T-helper 2 cell treated with Interferon-gamma antibody and Interleukin-4, amounts not matched to agents 5 μg/mL and 100 μg/mL, for 36 hours (primary cell): ENCODE results near the gene JAK3.
"Not testable (repeated sequence)": the region's sequence is repeated elsewhere in the genome, so short reads cannot be mapped to it uniquely, and the experiment has no call there.

Source experiments
- DNase-seq: peaks from one replicate; pipeline ENCODE4 v3.0.0; 2021; ENCODE audit warnings: low spot score
- H3K27ac Mint-ChIP-seq: one replicate; pipeline ENCODE4 v1.8.0; 2021; ENCODE audit warnings: mild to moderate bottlenecking, mixed read lengths
- H3K27me3 Mint-ChIP-seq: one replicate; pipeline ENCODE4 v1.8.0; 2021; ENCODE audit warnings: low read depth, mixed read lengths
- H3K36me3 Mint-ChIP-seq: one replicate; pipeline ENCODE4 v1.8.0; 2021; ENCODE audit warnings: low read depth, mixed read lengths
- H3K4me1 Mint-ChIP-seq: one replicate; pipeline ENCODE4 v1.8.0; 2021; ENCODE audit warnings: low read depth, mixed read lengths
- H3K4me3 Mint-ChIP-seq: one replicate; pipeline ENCODE4 v1.8.0; 2022; ENCODE audit warnings: mild to moderate bottlenecking, moderate library complexity, mixed read lengths
- H3K9me3 Mint-ChIP-seq: one replicate; pipeline ENCODE4 v1.8.0; 2021; ENCODE audit warnings: mixed read lengths

JAK3 gene

GRCh38 chr19:17847538-17848366, at the start of gene JAK3:
Gene JAK3 (minus strand): TSS chr19:17847982. CDS start chr19:17844417, 3,565 bp downstream.
- Mint-ChIP-seq H3K27ac (peak within 1 kb of the TSS; percentile 98), H3K27me3 (no peaks in the 10 kb centered on the region)

DNA sequence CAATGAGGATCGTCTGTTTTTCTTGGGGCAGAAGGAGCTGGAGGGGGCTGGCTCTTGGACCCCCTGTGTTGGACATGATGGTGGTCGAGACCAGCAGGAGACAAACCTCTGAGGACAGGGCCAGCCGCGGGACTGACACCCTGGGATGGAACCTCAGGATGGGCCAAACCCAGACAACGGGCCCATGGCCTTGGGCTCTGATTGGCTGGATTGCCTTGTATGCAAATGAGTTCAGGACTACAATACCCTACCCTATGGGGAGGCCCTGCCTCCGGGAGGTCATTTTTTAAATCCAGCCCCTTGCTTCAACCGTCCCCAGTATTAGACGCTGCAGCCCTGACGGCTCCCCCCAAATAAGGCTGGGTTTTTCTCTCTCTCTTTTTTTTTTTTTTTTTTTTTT, 46.0 kb upstream of the JAK3 start:
- Mint-ChIP-seq H3K36me3 (no peaks in the 10 kb centered on the region), H3K9me3 (no peaks in the 10 kb centered on the region), H3K27me3 (no peaks in the 10 kb centered on the region), H3K27ac (no peak overlapping the region), H3K4me3 (no peak overlapping the region), H3K4me1 (no peaks in the 10 kb centered on the region)
- no peak for DNase-seq

More at GRCh38 chr19:17847538-17848366, at the start of gene JAK3:
- DNase-seq: peak; percentile 90
- H3K4me3 Mint-ChIP-seq: peak within 1 kb of the TSS; percentile 94
- peaks cover 5% of the 10 kb centered on the region for H3K9me3 Mint-ChIP-seq
- peaks cover 36% of the 10 kb centered on the region for H3K36me3 Mint-ChIP-seq
- peaks cover 56% of the 10 kb centered on the region for H3K4me1 Mint-ChIP-seq

- Mint-ChIP-seq H3K36me3 (no peaks in the 10 kb centered on the region), H3K4me1 (no peaks in the 10 kb centered on the region), H3K27ac (no peak overlapping the region), H3K27me3 (no peaks in the 10 kb centered on the region), H3K9me3 (no peaks in the 10 kb centered on the region), H3K4me3 (no peak overlapping the region)
- DNase-seq: no peak
Measured at GRCh38 chr19:17889609-17890214, 41.9 kb upstream of the JAK3 start.

DNA sequence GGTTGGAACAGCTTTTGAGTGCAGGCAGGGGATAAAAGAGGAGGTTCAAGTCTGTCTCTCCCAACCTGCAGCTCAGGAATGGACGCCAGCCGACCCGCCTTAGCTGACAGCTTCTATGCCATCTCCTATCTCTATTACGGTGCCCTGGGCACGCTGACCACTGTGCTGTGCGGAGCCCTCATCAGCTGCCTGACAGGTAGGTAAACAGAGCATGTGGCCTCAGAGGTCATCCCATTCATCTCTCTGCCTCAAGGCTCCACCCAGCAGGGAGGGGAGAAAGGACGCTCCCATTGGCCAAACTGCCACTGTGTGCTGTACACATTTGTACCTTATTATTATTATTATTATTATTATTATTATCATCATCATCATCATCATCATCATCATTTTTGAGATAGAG, 40.5 kb upstream of the JAK3 start:
- DNase-seq: no peak
- Mint-ChIP-seq H3K4me1 (no peaks in the 10 kb centered on the region), H3K4me3 (no peak overlapping the region), H3K27ac (no peak overlapping the region), H3K27me3 (no peaks in the 10 kb centered on the region), H3K9me3 (no peaks in the 10 kb centered on the region), H3K36me3 (no peaks in the 10 kb centered on the region)

- H3K27me3 Mint-ChIP-seq, H3K4me3 Mint-ChIP-seq, DNase-seq: not testable (repeated sequence)
Measured at GRCh38 chr19:17887221-17887620, 39.4 kb upstream of the JAK3 start.

GRCh38 chr19:17886515-17886914, 38.7 kb upstream of the JAK3 start:
- Mint-ChIP-seq H3K4me3 (no peak overlapping the region), H3K27me3 (no peaks in the 10 kb centered on the region), H3K36me3 (no peaks in the 10 kb centered on the region), H3K9me3 (no peaks in the 10 kb centered on the region), H3K4me1 (no peaks in the 10 kb centered on the region), H3K27ac (no peak overlapping the region)
- DNase-seq: no peak

More at GRCh38 chr19:17887221-17887620, 39.4 kb upstream of the JAK3 start:
- H3K27ac Mint-ChIP-seq, H3K9me3 Mint-ChIP-seq, H3K4me1 Mint-ChIP-seq, H3K36me3 Mint-ChIP-seq: not testable (repeated sequence)

DNA sequence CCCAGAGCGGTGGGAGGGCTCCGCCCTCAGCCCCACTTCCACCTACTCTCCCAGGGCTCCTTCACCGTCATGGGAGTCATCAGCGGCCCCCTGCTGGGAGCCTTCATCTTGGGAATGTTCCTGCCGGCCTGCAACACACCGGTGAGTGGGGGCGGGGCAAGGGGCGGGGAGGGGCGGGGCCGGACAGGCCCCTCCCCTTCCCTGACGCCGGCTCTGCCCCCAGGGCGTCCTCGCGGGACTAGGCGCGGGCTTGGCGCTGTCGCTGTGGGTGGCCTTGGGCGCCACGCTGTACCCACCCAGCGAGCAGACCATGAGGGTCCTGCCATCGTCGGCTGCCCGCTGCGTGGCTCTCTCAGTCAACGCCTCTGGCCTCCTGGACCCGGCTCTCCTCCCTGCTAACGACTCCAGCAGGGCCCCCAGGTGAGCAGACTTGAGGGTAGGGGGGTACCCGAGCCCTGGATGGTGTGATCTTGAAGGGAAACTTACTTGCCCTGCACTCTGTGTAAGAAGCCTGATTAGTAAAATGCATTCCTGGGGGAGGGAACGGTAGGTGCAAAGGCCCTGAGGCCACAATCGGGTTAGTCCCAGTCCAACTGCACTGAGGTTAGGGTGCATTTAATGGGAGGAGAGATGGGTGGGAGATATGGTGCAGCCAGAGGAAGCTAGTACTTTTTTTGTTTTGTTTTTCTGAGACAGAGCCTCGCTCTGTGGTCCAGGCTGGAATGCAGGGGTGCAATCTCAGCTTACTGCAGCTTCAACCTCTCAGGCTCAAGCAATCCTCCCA, 36.0 kb upstream of the JAK3 start:
- no peaks in the 10 kb centered on the region for H3K27me3 Mint-ChIP-seq
- H3K36me3 Mint-ChIP-seq: no peaks in the 10 kb centered on the region
- no peak overlapping the region for H3K27ac Mint-ChIP-seq
- no peaks in the 10 kb centered on the region for H3K4me1 Mint-ChIP-seq
- H3K4me3 Mint-ChIP-seq: no peak overlapping the region
- DNase-seq: no peak
- H3K9me3 Mint-ChIP-seq: no peaks in the 10 kb centered on the region

GRCh38 chr19:17881701-17882100, 33.9 kb upstream of the JAK3 start:
- Mint-ChIP-seq H3K4me1 (no peaks in the 10 kb centered on the region), H3K9me3 (no peaks in the 10 kb centered on the region), H3K27me3 (no peaks in the 10 kb centered on the region), H3K4me3 (no peak overlapping the region), H3K36me3 (no peaks in the 10 kb centered on the region), H3K27ac (no peak overlapping the region)
- DNase-seq: no peak

DNA sequence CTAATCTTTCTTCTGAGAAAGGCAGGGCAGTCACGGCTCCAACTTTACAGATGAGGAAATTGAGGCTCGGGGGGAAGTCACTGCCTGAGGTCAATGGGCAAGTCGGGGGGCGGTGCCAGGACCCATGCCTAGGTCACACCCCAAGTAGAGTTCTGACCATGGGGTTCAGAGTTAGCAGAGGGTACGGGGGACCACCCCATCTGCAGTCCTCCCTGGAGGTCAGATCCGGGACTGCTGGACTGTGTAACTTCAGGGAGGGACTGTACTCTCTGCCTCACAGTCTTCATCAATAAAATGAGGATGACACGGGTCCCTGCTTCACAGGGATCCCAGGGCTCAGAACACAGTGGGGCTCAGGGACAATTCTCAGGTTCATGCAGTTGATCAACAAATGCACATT, 31.7 kb upstream of the JAK3 start:
- H3K36me3 Mint-ChIP-seq: no peaks in the 10 kb centered on the region
- DNase-seq: no peak
- no peaks in the 10 kb centered on the region for H3K9me3 Mint-ChIP-seq
- H3K4me3 Mint-ChIP-seq: no peak overlapping the region
- no peaks in the 10 kb centered on the region for H3K4me1 Mint-ChIP-seq
- H3K27ac Mint-ChIP-seq: no peak overlapping the region
- no peaks in the 10 kb centered on the region for H3K27me3 Mint-ChIP-seq

DNA sequence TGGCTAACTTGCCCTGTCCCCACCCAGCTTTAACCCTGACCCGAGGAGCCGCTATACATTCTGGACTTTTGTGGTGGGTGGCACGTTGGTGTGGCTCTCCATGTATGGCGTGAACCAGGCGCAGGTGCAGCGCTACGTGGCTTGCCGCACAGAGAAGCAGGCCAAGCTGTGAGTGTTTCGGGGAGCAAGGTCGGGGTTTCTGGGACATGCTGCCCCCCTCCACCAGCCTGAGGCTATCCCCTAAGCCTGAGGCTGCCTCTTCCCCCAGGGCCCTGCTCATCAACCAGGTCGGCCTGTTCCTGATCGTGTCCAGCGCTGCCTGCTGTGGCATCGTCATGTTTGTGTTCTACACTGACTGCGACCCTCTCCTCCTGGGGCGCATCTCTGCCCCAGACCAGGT, 29.9 kb upstream of the JAK3 start:
- no peak overlapping the region for H3K27ac Mint-ChIP-seq
- H3K9me3 Mint-ChIP-seq: no peaks in the 10 kb centered on the region
- H3K4me3 Mint-ChIP-seq: no peak overlapping the region
- peaks cover 3% of the 10 kb centered on the region for H3K4me1 Mint-ChIP-seq
- no peaks in the 10 kb centered on the region for H3K27me3 Mint-ChIP-seq
- DNase-seq: no peak
- H3K36me3 Mint-ChIP-seq: no peaks in the 10 kb centered on the region

- Mint-ChIP-seq H3K36me3 (no peaks in the 10 kb centered on the region), H3K9me3 (no peaks in the 10 kb centered on the region), H3K4me3 (peak overlapping the region; percentile 70), H3K27ac (no peak overlapping the region), H3K27me3 (peaks cover 4% of the 10 kb centered on the region), H3K4me1 (peaks cover 8% of the 10 kb centered on the region)
- no peak for DNase-seq
Measured at GRCh38 chr19:17874758-17875135, 27.0 kb upstream of the JAK3 start.

DNA sequence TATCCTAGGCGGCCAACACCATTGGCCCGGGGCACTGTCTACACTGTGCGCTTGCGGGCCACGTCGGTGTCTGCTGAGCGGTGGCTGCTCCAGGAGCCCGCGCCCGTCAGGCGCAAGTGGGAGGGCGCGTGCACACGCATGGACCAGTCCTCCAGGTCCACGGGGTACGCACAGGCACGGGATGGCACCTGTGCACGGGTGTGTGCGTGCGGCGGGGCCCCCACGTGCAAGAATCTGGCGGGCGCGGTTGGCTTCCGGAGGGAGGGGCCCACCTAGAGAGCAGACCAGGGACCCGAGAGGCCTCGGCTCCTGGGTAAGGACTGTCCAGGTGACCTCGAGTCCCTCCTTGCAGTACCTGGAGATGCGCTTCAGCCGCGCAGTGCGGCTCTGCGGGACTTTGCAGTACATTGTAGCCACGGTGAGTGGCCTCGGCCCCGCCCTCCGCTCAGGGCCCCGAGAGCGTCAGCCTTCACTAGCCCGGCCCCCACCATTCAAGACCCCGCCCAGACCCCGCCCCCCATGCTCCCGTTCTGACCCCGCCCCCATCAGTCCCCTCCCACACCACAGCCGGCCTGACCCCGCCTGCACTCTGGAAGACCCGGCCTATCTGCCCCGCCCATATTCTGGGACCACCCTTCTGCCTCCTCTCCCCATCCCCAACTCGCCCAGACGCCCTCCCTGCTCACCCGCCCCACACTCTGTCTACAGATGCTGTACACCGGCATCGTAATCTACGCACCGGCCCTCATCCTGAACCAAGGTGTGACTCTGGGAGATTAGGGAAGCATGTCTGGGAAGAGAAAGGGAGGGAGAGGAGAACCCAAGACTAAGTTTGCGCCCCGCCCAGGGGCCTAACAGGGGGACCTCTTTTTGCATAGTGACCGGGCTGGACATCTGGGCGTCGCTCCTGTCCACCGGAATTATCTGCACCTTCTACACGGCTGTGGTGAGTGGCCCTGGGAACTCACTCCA, 26.3 kb upstream of the JAK3 start:
- Mint-ChIP-seq H3K4me1 (peaks cover 8% of the 10 kb centered on the region), H3K27ac (no peak overlapping the region), H3K4me3 (peak overlapping the region; percentile 70), H3K27me3 (peaks cover 4% of the 10 kb centered on the region), H3K36me3 (no peaks in the 10 kb centered on the region), H3K9me3 (no peaks in the 10 kb centered on the region)
- peak; percentile 53 for DNase-seq

DNA sequence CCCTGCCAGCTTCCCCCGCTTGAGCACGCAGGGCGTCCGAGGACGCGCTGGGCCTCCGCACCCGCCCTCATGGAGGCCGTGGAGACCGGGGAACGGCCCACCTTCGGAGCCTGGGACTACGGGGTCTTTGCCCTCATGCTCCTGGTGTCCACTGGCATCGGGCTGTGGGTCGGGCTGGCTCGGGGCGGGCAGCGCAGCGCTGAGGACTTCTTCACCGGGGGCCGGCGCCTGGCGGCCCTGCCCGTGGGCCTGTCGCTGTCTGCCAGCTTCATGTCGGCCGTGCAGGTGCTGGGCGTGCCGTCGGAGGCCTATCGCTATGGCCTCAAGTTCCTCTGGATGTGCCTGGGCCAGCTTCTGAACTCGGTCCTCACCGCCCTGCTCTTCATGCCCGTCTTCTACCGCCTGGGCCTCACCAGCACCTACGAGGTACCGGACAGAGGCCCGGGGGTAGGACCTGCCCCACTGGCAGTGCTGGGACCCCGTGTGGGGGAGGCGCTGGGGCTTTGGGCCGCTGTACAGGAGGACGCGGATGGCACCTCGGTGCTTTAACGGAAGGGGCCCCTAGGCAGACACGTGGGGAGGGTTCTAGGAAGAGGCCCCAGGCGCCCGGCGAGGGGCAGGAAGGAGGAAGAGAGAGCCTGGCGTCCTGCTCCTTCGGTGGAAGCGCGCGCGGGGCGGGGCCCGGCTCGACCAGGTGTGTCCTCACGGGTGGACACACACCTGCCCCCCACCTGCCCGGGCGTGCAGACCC, 24.6 kb upstream of the JAK3 start:
- no peaks in the 10 kb centered on the region for H3K9me3 Mint-ChIP-seq
- DNase-seq: peak; percentile 49
- peak overlapping the region; percentile 41 for H3K27ac Mint-ChIP-seq
- H3K36me3 Mint-ChIP-seq: no peaks in the 10 kb centered on the region
- H3K4me1 Mint-ChIP-seq: peaks cover 8% of the 10 kb centered on the region
- H3K27me3 Mint-ChIP-seq: peaks cover 4% of the 10 kb centered on the region
- peak overlapping the region; percentile 83 for H3K4me3 Mint-ChIP-seq
